ENCODE results near the gene PTPRA. TPM values are rescaled to one million over a fixed set of nuclear protein-coding genes. Genes with fewer than 3 reads are reported as not detected.
"Not testable (repeated sequence)": the region's sequence is repeated elsewhere in the genome, so short reads cannot be mapped to it uniquely, and the experiment has no call there.

PTPRA gene
- total RNA-seq, 1 experiment from 2014 or later: 29.3 TPM

- Mint-ChIP-seq H3K36me3 (ENCODE audit: insufficient read depth, unreplicated experiment) (no peaks in the 10 kb centered on the region), H3K9me3 (ENCODE audit: unreplicated experiment) (no peaks in the 10 kb centered on the region), H3K27ac (ENCODE audit: low read depth, unreplicated experiment) (no peak overlapping the region), H3K4me3 (ENCODE audit: unreplicated experiment) (no peak overlapping the region), H3K27me3 (ENCODE audit: insufficient read depth, unreplicated experiment) (peaks cover 47% of the 10 kb centered on the region), H3K4me1 (ENCODE audit: insufficient read depth, unreplicated experiment) (no peaks in the 10 kb centered on the region)
- POLR2A ChIA-PET: interaction anchor here (0.6 to 2.4 kb wide), 3 partner anchors 11 to 19 kb away, joined by 3 to 15 read pairs (median 3); partner anchors contain the start of genes C20orf141, PCED1A and VPS16
- intact Hi-C loops (cut with micrococcal nuclease): no loop called here
- no TSS peak for BruUV-seq (replicated peaks)
- no peak for DNase-seq (ENCODE audit: unreplicated experiment)
- CTCF ChIA-PET: interaction anchor here (0.6 to 0.7 kb wide), 2 partner anchors 10 to 224 kb away, joined by 3 read pairs; no protein-coding TSS in a partner anchor
- no peak for TF ChIP-seq CTCF (IDR thresholded peaks at IDR 0.05; ENCODE audit: unreplicated experiment)
Observed at GRCh38 chr20:2829376-2829775, 43.9 kb upstream of the PTPRA start.

GRCh38 chr20:2831206-2831605, 42.1 kb upstream of the PTPRA start:
- ChIA-PET CTCF (interaction anchor here (0.6 to 1.0 kb wide), 2 partner anchors 11 to 13 kb away, joined by 3 to 4 read pairs; no protein-coding TSS in a partner anchor), POLR2A (interaction anchor here (2.4 kb wide), 1 partner anchor 9 kb away, joined by 15 read pairs; the partner anchor contains the start of genes PCED1A and VPS16)
- H3K4me1 Mint-ChIP-seq (ENCODE audit: insufficient read depth, unreplicated experiment); BruUV-seq (replicated peaks); H3K4me3 Mint-ChIP-seq (ENCODE audit: unreplicated experiment); H3K36me3 Mint-ChIP-seq (ENCODE audit: insufficient read depth, unreplicated experiment); DNase-seq (ENCODE audit: unreplicated experiment); intact Hi-C loops (cut with micrococcal nuclease); H3K9me3 Mint-ChIP-seq (ENCODE audit: unreplicated experiment); H3K27ac Mint-ChIP-seq (ENCODE audit: low read depth, unreplicated experiment): not testable (repeated sequence)
- H3K27me3 Mint-ChIP-seq (ENCODE audit: insufficient read depth, unreplicated experiment): peaks cover 39% of the 10 kb centered on the region

- no peak for TF ChIP-seq CTCF (IDR thresholded peaks at IDR 0.05; ENCODE audit: unreplicated experiment)
- no peak overlapping the region for H3K4me3 Mint-ChIP-seq (ENCODE audit: unreplicated experiment)
- no peaks in the 10 kb centered on the region for H3K4me1 Mint-ChIP-seq (ENCODE audit: insufficient read depth, unreplicated experiment)
- H3K27ac Mint-ChIP-seq (ENCODE audit: low read depth, unreplicated experiment): no peak overlapping the region
- DNase-seq (ENCODE audit: unreplicated experiment): no peak
- peaks cover 7% of the 10 kb centered on the region for H3K36me3 Mint-ChIP-seq (ENCODE audit: insufficient read depth, unreplicated experiment)
- BruUV-seq (replicated peaks): no TSS peak
- intact Hi-C loops (cut with micrococcal nuclease): no loop called here
- peaks cover 14% of the 10 kb centered on the region for H3K27me3 Mint-ChIP-seq (ENCODE audit: insufficient read depth, unreplicated experiment)
- CTCF ChIA-PET: interaction anchor here (0.5 to 0.9 kb wide), 2 partner anchors 12 to 90 kb away, joined by 3 read pairs; no protein-coding TSS in a partner anchor
- no peaks in the 10 kb centered on the region for H3K9me3 Mint-ChIP-seq (ENCODE audit: unreplicated experiment)
- POLR2A ChIA-PET: interaction anchor here (0.6 to 1.6 kb wide), 3 partner anchors 12 to 39 kb away, joined by 5 to 7 read pairs (median 5); partner anchors contain the start of gene PTPRA
Observed at GRCh38 chr20:2833761-2834160, 39.5 kb upstream of the PTPRA start.

GRCh38 chr20:2834401-2835110, 38.7 kb upstream of the PTPRA start:
- Mint-ChIP-seq H3K27ac (ENCODE audit: low read depth, unreplicated experiment) (no peak overlapping the region), H3K9me3 (ENCODE audit: unreplicated experiment) (no peaks in the 10 kb centered on the region), H3K4me3 (ENCODE audit: unreplicated experiment) (no peak overlapping the region), H3K36me3 (ENCODE audit: insufficient read depth, unreplicated experiment) (peaks cover 7% of the 10 kb centered on the region), H3K4me1 (ENCODE audit: insufficient read depth, unreplicated experiment) (peaks cover 5% of the 10 kb centered on the region), H3K27me3 (ENCODE audit: insufficient read depth, unreplicated experiment) (peaks cover 6% of the 10 kb centered on the region)
- intact Hi-C loops (cut with micrococcal nuclease): no loop called here
- BruUV-seq (replicated peaks): no TSS peak
- CTCF ChIA-PET: interaction anchor here (0.7 to 0.9 kb wide), 2 partner anchors 14 to 89 kb away, joined by 3 read pairs; no protein-coding TSS in a partner anchor
- TF ChIP-seq CTCF (IDR thresholded peaks at IDR 0.05; ENCODE audit: unreplicated experiment): no peak
- DNase-seq (ENCODE audit: unreplicated experiment): no peak
- POLR2A ChIA-PET: interaction anchor here (0.6 to 0.7 kb wide), 2 partner anchors 29 to 58 kb away, joined by 4 to 5 read pairs; no protein-coding TSS in a partner anchor
